Natural killer cell treated with Interleukin-12 subunit alpha and Interleukin-12 subunit beta and Interleukin-15 and Interleukin-18, amount 100 ng/mL, for 72 hours (primary cell): ENCODE measurements around the gene CLCNKA. TPM values are rescaled to one million over a fixed set of nuclear protein-coding genes. Genes with fewer than 3 reads are reported as not detected.
"Not testable (repeated sequence)": the region's sequence is repeated elsewhere in the genome, so short reads cannot be mapped to it uniquely, and the experiment has no call there.

Experiments used
- ATAC-seq, 2 donors: fragments of 150-1000 bp; cut with Tn5 transposase in 1 of 2; sonication (Bioruptor Pico), chemical (Tn5 transposase) in 1 of 2; 2 replicates each; pipeline ENCODE4 v1.10.0; 2021
- DNase-seq: peaks from one replicate; pipeline ENCODE4 v3.0.0; 2022; ENCODE audit warnings: low spot score
- H3K27ac Mint-ChIP-seq, 2 donors: 1 replicate in 1 of 2; 2 replicates in 1 of 2; pipeline ENCODE4 v1.8.0; 2022; ENCODE audit warnings: mixed read lengths in 2 of 2, mild to moderate bottlenecking in 1 of 2, moderate library complexity in 1 of 2
- H3K27me3 Mint-ChIP-seq, 2 donors: 1 replicate in 1 of 2; 2 replicates in 1 of 2; pipeline ENCODE4 v1.8.0; 2022; ENCODE audit warnings: mixed read lengths in 2 of 2
- H3K36me3 Mint-ChIP-seq: one replicate; pipeline ENCODE4 v1.8.0; 2022; ENCODE audit warnings: mixed read lengths
- H3K4me1 Mint-ChIP-seq, 2 donors: 1 replicate in 1 of 2; 2 replicates in 1 of 2; pipeline ENCODE4 v1.8.0; 2022; ENCODE audit warnings: low read depth in 2 of 2, mixed read lengths in 2 of 2, mild to moderate bottlenecking in 1 of 2
- H3K4me3 Mint-ChIP-seq: one replicate; pipeline ENCODE4 v1.8.0; 2022; ENCODE audit warnings: mixed read lengths
- H3K9me3 Mint-ChIP-seq: 2 replicates; pipeline ENCODE4 v1.8.0; 2022; ENCODE audit warnings: mixed read lengths
- total RNA-seq, 2 donors: library from RNA; stranded (reverse); gene quantifications; one replicate each; pipeline ENCODE4 v1.2.3, GENCODE V29; 2022

The CLCNKA gene
- under 1 TPM in 1 of 2 donors, not detected in 1; 0.24 TPM for total RNA-seq

GRCh38 chr1:16021681-16022080, at the start of gene CLCNKA:
Gene CLCNKA, plus strand, starts transcription at chr1:16022036. Its CDS starts 584 bp downstream, at chr1:16022620.
- Mint-ChIP-seq H3K27ac (no peak within 1 kb of the TSS), H3K27me3 (peaks cover 0 to 5% of the 10 kb centered on the region in 2 donors), H3K4me1 (no peaks in the 10 kb centered on the region), H3K4me3 (no peak within 1 kb of the TSS), H3K9me3 (no peaks in the 10 kb centered on the region), H3K36me3 (no peaks in the 10 kb centered on the region)
- ATAC-seq (no peak), DNase-seq (no peak)

- Mint-ChIP-seq H3K27ac (peak overlapping the region in 1 of 2 donors; percentile 66), H3K36me3 (peaks cover 31% of the 10 kb centered on the region), H3K27me3 (no peaks in the 10 kb centered on the region), H3K4me3 (peak overlapping the region; percentile 40), H3K9me3 (no peaks in the 10 kb centered on the region), H3K4me1 (peaks cover 49 to 57% of the 10 kb centered on the region in 2 donors)
- ATAC-seq = no peak
- no peak for DNase-seq
Measured at GRCh38 chr1:15972409-15972808, 49.4 kb upstream of the CLCNKA start.

DNA sequence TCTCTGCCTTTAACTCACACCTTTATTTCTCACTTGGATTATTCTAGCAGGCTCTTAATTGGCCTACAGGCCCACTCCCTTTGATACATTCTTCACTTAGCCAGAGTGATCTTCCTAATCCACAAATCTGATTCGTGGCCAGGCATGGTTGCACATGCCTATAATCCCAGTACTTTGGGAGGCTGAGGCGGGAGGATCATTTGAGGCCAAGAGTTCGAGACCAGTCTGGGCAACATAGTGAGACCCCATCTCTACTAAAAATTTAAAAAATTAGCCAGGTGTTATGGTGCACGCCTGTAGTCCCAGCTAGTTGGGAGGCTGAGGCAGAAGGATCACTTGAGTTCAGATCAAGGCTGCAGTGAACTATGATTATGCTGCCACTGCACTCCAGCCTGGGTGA, 48.1 kb upstream of the CLCNKA start:
- peaks cover 20% of the 10 kb centered on the region for H3K36me3 Mint-ChIP-seq
- H3K4me1 Mint-ChIP-seq = peaks cover 38 to 46% of the 10 kb centered on the region in 2 donors
- no peak for ATAC-seq
- peak overlapping the region; percentile 1 for H3K4me3 Mint-ChIP-seq
- no peaks in the 10 kb centered on the region for H3K9me3 Mint-ChIP-seq
- peak overlapping the region in 1 of 2 donors; percentile 32 for H3K27ac Mint-ChIP-seq
- no peaks in the 10 kb centered on the region for H3K27me3 Mint-ChIP-seq
- DNase-seq = no peak

GRCh38 chr1:15974855-15975254, 47.0 kb upstream of the CLCNKA start:
- no peak for ATAC-seq
- H3K4me3 Mint-ChIP-seq = peak overlapping the region; percentile 96
- H3K9me3 Mint-ChIP-seq = no peaks in the 10 kb centered on the region
- H3K36me3 Mint-ChIP-seq = peaks cover 19% of the 10 kb centered on the region
- DNase-seq = no peak
- H3K27me3 Mint-ChIP-seq = peaks cover 0 to 5% of the 10 kb centered on the region in 2 donors
- peak overlapping the region; percentile 86 to 95 for H3K27ac Mint-ChIP-seq
- H3K4me1 Mint-ChIP-seq = peaks cover 36 to 45% of the 10 kb centered on the region in 2 donors

GRCh38 chr1:15975358-15975804, 46.5 kb upstream of the CLCNKA start:
- peaks cover 33 to 41% of the 10 kb centered on the region in 2 donors for H3K4me1 Mint-ChIP-seq
- H3K27ac Mint-ChIP-seq = peak overlapping the region; percentile 86 to 95
- DNase-seq (peak; percentile 92), ATAC-seq (peak; percentile 93)
- peak overlapping the region; percentile 96 for H3K4me3 Mint-ChIP-seq
- H3K27me3 Mint-ChIP-seq = peaks cover 0 to 5% of the 10 kb centered on the region in 2 donors
- no peaks in the 10 kb centered on the region for H3K9me3 Mint-ChIP-seq
- peaks cover 14% of the 10 kb centered on the region for H3K36me3 Mint-ChIP-seq

- Mint-ChIP-seq H3K9me3 (no peaks in the 10 kb centered on the region), H3K36me3 (peaks cover 14% of the 10 kb centered on the region), H3K4me3 (peak within 1 kb of the TSS; percentile 96), H3K27me3 (peaks cover 0 to 5% of the 10 kb centered on the region in 2 donors), H3K27ac (peak within 1 kb of the TSS; percentile 86 to 95), H3K4me1 (peaks cover 33 to 37% of the 10 kb centered on the region in 2 donors)
- peak; percentile 93 to 95 for ATAC-seq
- peak; percentile 95 for DNase-seq
Measured at GRCh38 chr1:15975805-15976680, 45.8 kb upstream of the CLCNKA start, which contains the start of gene ZBTB17. Gene ZBTB17, minus strand, starts transcription at chr1:15976101. Its CDS starts 27,606 bp downstream, at chr1:15948495.

DNA sequence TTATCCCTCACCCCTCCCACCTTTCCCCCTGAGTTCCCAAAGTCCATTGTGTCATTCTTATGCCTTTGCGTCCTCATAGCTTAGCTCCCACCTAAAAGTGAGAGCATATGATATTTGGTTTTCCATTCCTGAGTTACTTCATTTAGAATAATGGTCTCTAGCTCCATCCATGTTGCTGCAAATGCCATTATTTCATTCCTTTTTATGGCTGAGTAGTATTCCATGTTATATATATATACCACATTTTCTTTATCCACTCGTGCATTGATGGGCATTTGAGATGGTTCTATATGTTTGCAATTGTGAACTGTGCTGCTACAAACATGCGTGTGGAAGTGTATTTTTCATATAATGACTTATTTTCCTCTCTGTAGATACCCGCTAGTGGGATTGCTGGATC, 43.9 kb upstream of the CLCNKA start:
- H3K4me3 Mint-ChIP-seq, H3K27me3 Mint-ChIP-seq, H3K9me3 Mint-ChIP-seq, H3K36me3 Mint-ChIP-seq, ATAC-seq, DNase-seq, H3K27ac Mint-ChIP-seq: not testable (repeated sequence)
- peaks cover 21 to 24% of the 10 kb centered on the region in 2 donors for H3K4me1 Mint-ChIP-seq

GRCh38 chr1:15981679-15982078, 40.2 kb upstream of the CLCNKA start:
- H3K27me3 Mint-ChIP-seq = peaks cover 14 to 16% of the 10 kb centered on the region in 2 donors
- H3K4me1 Mint-ChIP-seq = peaks cover 8 to 9% of the 10 kb centered on the region in 2 donors
- H3K9me3 Mint-ChIP-seq = no peaks in the 10 kb centered on the region
- no peak overlapping the region for H3K4me3 Mint-ChIP-seq
- no peak overlapping the region for H3K27ac Mint-ChIP-seq
- DNase-seq = no peak
- H3K36me3 Mint-ChIP-seq = no peaks in the 10 kb centered on the region
- ATAC-seq = no peak

GRCh38 chr1:15983275-15983674, 38.6 kb upstream of the CLCNKA start:
- H3K27ac Mint-ChIP-seq = peak overlapping the region in 1 of 2 donors; percentile 28
- H3K4me3 Mint-ChIP-seq = no peak overlapping the region
- H3K27me3 Mint-ChIP-seq = peaks cover 14 to 16% of the 10 kb centered on the region in 2 donors
- DNase-seq (no peak), ATAC-seq (no peak)
- H3K4me1 Mint-ChIP-seq = peaks cover 6 to 8% of the 10 kb centered on the region in 2 donors
- H3K36me3 Mint-ChIP-seq = no peaks in the 10 kb centered on the region
- H3K9me3 Mint-ChIP-seq = no peaks in the 10 kb centered on the region

GRCh38 chr1:15985611-15986297, 36.1 kb upstream of the CLCNKA start:
- Mint-ChIP-seq H3K36me3 (no peaks in the 10 kb centered on the region), H3K4me1 (peaks cover 6 to 8% of the 10 kb centered on the region in 2 donors), H3K27ac (peak overlapping the region in 1 of 2 donors; percentile 57), H3K4me3 (peak overlapping the region; percentile 58), H3K9me3 (no peaks in the 10 kb centered on the region), H3K27me3 (peaks cover 11 to 14% of the 10 kb centered on the region in 2 donors)
- ATAC-seq (no peak), DNase-seq (no peak)

DNA sequence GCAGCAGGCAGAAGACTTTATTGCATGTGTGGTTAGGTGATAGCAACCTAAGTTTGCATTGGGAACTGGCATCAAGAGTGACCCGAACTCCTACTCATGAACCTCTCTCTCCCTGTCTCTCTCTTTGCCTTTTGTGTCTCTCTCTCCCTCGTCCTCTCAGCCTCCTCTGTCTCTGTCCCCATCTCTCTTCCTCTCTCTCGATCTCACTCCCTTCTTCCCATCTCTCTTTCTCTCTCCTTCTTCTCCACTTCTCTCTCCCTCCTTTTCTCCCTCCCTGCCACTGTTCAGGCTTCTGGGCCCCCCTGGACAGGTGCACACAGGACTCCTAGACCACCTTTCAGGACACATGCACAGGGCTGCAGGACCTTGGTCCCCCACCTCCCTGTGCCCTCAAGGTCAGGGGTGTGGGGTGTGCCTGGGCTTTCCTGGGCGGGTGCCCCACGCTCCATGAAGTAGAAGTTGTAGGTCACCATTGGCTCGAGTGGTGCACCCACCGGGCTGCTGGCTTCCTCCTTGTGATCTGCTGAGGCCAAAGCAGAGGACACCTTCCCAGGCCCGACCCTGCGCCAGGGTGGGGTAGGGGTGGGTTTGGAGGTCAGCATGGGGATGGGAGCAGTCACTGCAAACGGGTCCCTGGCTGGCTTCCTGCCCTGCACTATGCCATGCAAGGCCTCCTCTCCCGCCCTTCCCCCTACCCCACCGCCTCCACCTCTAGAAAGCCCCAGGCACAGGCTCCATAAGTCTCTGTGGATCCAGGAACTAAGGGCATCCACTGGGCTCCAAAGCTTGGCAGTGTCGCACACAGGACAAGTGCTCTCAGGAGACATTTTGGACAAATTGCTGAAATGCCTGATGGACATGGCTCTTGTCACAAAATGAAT, 32.7 kb upstream of the CLCNKA start:
- Mint-ChIP-seq H3K36me3 (no peaks in the 10 kb centered on the region), H3K27me3 (no peaks in the 10 kb centered on the region), H3K9me3 (no peaks in the 10 kb centered on the region), H3K4me1 (peaks cover 6 to 8% of the 10 kb centered on the region in 2 donors), H3K27ac (no peak overlapping the region), H3K4me3 (no peak overlapping the region)
- DNase-seq (no peak), ATAC-seq (peak in 1 of 2 donors; percentile 16)

DNA sequence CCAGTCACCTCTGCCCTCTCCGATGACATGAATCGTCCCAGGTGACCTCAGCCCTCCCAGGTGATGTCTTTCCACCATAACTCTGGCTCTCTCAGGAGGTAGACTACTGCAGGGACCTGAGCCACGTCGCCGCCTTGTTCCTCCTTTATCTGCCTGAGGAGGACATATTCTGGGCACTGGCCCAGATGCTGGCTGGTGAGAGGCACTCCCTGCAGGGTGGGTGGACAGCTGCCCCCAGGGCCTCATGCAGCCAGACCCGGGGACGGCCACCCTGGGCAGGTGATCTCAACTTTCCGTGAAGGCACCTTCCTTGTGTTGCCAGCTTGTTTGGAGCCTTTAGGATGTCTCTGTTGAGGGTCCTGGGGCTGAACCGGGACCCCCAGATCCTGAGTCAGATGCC, 32.1 kb upstream of the CLCNKA start:
- peaks cover 6 to 10% of the 10 kb centered on the region in 2 donors for H3K4me1 Mint-ChIP-seq
- no peaks in the 10 kb centered on the region for H3K9me3 Mint-ChIP-seq
- ATAC-seq = no peak
- H3K4me3 Mint-ChIP-seq = no peak overlapping the region
- no peaks in the 10 kb centered on the region for H3K27me3 Mint-ChIP-seq
- no peak for DNase-seq
- H3K27ac Mint-ChIP-seq = no peak overlapping the region
- no peaks in the 10 kb centered on the region for H3K36me3 Mint-ChIP-seq
